Stomach (tissue), 4 donors: ENCODE results near the gene RHOT1.
"Not testable (repeated sequence)": the region's sequence is repeated elsewhere in the genome, so short reads cannot be mapped to it uniquely, and the experiment has no call there.

Source experiments
- CTCF ChIP-seq, 7 experiments: fragments of 450-650 bp in 4 of 7; fragments of 200-600 bp in 3 of 7; sonication (generic) in 3 of 7; IDR thresholded peaks; one replicate each; pipeline ENCODE4 v1.5.1; 2016 to 2019; ENCODE audit warnings: antibody characterized with exemption in 7 of 7, control low read depth in 2 of 7, mild to moderate bottlenecking in 1 of 7
- EP300 ChIP-seq: sonication (generic); formaldehyde crosslinking; IDR thresholded peaks from one replicate; pipeline ENCODE4 v1.6.1; 2017; ENCODE audit warnings: antibody characterized with exemption
- POLR2A ChIP-seq, 4 donors: fragments of 450-650 bp; IDR thresholded peaks; one replicate each; pipeline ENCODE4 v1.6.1; 2016; ENCODE audit warnings: antibody characterized with exemption in 4 of 4, control low read depth in 2 of 4, mild to moderate bottlenecking in 1 of 4, moderate library complexity in 1 of 4
- POLR2AphosphoS5 ChIP-seq, 3 donors: sonication (generic); formaldehyde crosslinking; IDR thresholded peaks; one replicate each; pipeline ENCODE4 v1.6.1; 2016; ENCODE audit warnings: antibody characterized with exemption in 3 of 3

DNA sequence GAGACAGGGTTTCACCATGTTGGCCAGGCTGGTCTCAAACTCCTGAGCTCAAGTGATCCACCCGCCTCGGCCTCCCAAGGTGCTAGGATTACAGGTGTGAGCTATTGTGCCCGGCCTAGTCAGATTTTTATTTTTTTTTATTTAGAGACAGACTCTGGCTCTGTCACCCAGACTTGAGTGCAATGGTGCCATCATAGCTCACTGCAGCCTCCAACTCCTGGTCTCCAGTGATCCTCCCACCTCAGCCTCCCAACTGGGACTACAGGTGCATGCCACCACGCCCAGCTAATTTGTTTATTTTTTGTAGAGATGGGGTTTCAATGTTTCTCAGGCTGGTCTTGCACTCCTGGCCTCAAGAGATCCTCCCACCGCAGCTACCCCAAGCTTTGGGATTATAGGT lies 2.8 kb upstream of the RHOT1 start:
- not testable (repeated sequence) for TF ChIP-seq CTCF (IDR thresholded peaks at IDR 0.05); POLR2AphosphoS5 (IDR thresholded peaks at IDR 0.05); POLR2A (IDR thresholded peaks at IDR 0.05); EP300
